HEK293 (cell line): ENCODE measurements around the gene PPP1R14C.

Experiments
- CTCF ChIP-seq: fragments of 450-650 bp; formaldehyde crosslinking; IDR thresholded peaks from 2 replicates; pipeline ENCODE4 v1.5.1; 2016; ENCODE audit warnings: missing biosample characterization, missing genetic modification characterization
- ZNF114 ChIP-seq: fragments of 450-650 bp; formaldehyde crosslinking; IDR thresholded peaks from 2 replicates; pipeline ENCODE4 v1.5.0; 2017; ENCODE audit warnings: missing biosample characterization, missing genetic modification characterization
- ZNF16 ChIP-seq: fragments of 450-650 bp; formaldehyde crosslinking; IDR thresholded peaks from 2 replicates; pipeline ENCODE4 v1.5.1; 2016; ENCODE audit warnings: low read depth, missing biosample characterization, missing genetic modification characterization
- ZNF24 ChIP-seq: fragments of 450-650 bp; formaldehyde crosslinking; IDR thresholded peaks from 2 replicates; pipeline ENCODE4 v1.5.1; 2016; ENCODE audit warnings: missing biosample characterization, missing genetic modification characterization
- ZNF423 ChIP-seq: fragments of 450-650 bp; formaldehyde crosslinking; IDR thresholded peaks from 2 replicates; pipeline ENCODE4 v1.5.1; 2016; ENCODE audit warnings: missing biosample characterization, missing genetic modification characterization

GRCh38 chr6:150145427-150145826, 2.6 kb downstream of the PPP1R14C start:
- no peak for TF ChIP-seq CTCF (tag by site-specific recombination)
- TF ChIP-seq ZNF16 (tag by site-specific recombination): no peak
- no peak for TF ChIP-seq ZNF114
- no peak for TF ChIP-seq ZNF423 (tag by site-specific recombination)
- no peak for TF ChIP-seq ZNF24
